K562 (cell line): ENCODE results near the gene LIX1L. TPM values are rescaled to one million over a fixed set of nuclear protein-coding genes. Genes with fewer than 3 reads are reported as not detected.

Source experiments
- ATF6 ChIP-seq: sonication (generic); formaldehyde crosslinking; IDR thresholded peaks from 2 replicates; pipeline ENCODE4 v1.4.0; 2020; ENCODE audit warnings: mild to moderate bottlenecking, missing genetic modification reagents
- BHLHE40 ChIP-seq: IDR thresholded peaks from 2 replicates; pipeline ENCODE4 v1.6.1; 2011; ENCODE audit warnings: low read length, improper control_type of control experiment
- IRF9 ChIP-seq: fragments of 450-650 bp; IDR thresholded peaks from 2 replicates; pipeline ENCODE4 v1.6.1; 2016; ENCODE audit warnings: missing biosample characterization, missing genetic modification characterization
- KLF13 ChIP-seq: fragments of 450-650 bp; IDR thresholded peaks from 2 replicates; pipeline ENCODE4 v1.6.1; 2016; ENCODE audit warnings: missing genetic modification characterization, low read depth, mild to moderate bottlenecking, missing compliant biosample characterization, moderate library complexity, borderline replicate concordance
- POLR3G ChIP-seq: IDR thresholded peaks from 2 replicates; pipeline ENCODE4 v1.6.1; 2011; ENCODE audit not compliant: insufficient read length, insufficient replicate concordance; ENCODE audit errors: extremely low read depth
- PRMT5 ChIP-seq: sonication (generic); formaldehyde crosslinking; IDR thresholded peaks from 2 replicates; pipeline ENCODE4 v1.5.0; 2020; ENCODE audit warnings: missing genetic modification reagents
- SAP30 ChIP-seq: fragments of 200-600 bp; sonication (generic); IDR thresholded peaks from 2 replicates; pipeline ENCODE4 v1.6.1; 2012; ENCODE audit warnings: borderline replicate concordance, low read depth, mild to moderate bottlenecking, moderate library complexity, low read length, control low read depth, inconsistent platforms; ENCODE audit not compliant: insufficient read depth, poor library complexity, severe bottlenecking
- SLC30A9 ChIP-seq: fragments of 250-450 bp; sonication (Bioruptor Pico); IDR thresholded peaks from 2 replicates; pipeline ENCODE4 v1.8.0; 2022; ENCODE audit warnings: mild to moderate bottlenecking, moderate library complexity
- SMARCC2 ChIP-seq: fragments of 450-650 bp; IDR thresholded peaks from 2 replicates; pipeline ENCODE4 v1.6.1; 2017; ENCODE audit warnings: antibody characterized with exemption, moderate library complexity, mild to moderate bottlenecking, low read depth
- THRA ChIP-seq: fragments of 450-650 bp; IDR thresholded peaks from 2 replicates; pipeline ENCODE4 v1.6.1; 2017; ENCODE audit warnings: mild to moderate bottlenecking, moderate library complexity
- USF1 ChIP-seq: sonication (generic); formaldehyde crosslinking; IDR thresholded peaks from 2 replicates; pipeline ENCODE4 v1.9.0; 2022; ENCODE audit warnings: mild to moderate bottlenecking, missing genetic modification reagents
- YBX1 ChIP-seq: fragments of 450-650 bp; IDR thresholded peaks from 2 replicates; pipeline ENCODE4 v1.7.1; 2016; ENCODE audit warnings: mild to moderate bottlenecking
- ZBTB1 ChIP-seq: sonication (generic); formaldehyde crosslinking; IDR thresholded peaks from 2 replicates; pipeline ENCODE4 v1.8.1; 2023; ENCODE audit warnings: missing genetic modification reagents, low read depth, mild to moderate bottlenecking, borderline replicate concordance
- ZBTB26 ChIP-seq: fragments of 450-650 bp; formaldehyde crosslinking; IDR thresholded peaks from 2 replicates; pipeline ENCODE4 v1.4.0; 2022; ENCODE audit warnings: missing genetic modification characterization
- ZNF449 ChIP-seq: fragments of 250-450 bp; sonication (Bioruptor Pico); IDR thresholded peaks from 2 replicates; pipeline ENCODE4 v1.8.0; 2022; ENCODE audit warnings: moderate library complexity, mild to moderate bottlenecking, inconsistent platforms
- ZNF583 ChIP-seq: fragments of 250-450 bp; sonication (Bioruptor Pico); IDR thresholded peaks from 2 replicates; pipeline ENCODE4 v1.4.0; 2020
- ZNF699 ChIP-seq: fragments of 250-450 bp; sonication (Bioruptor Pico); IDR thresholded peaks from 2 replicates; pipeline ENCODE4 v1.8.0; 2021; ENCODE audit warnings: mild to moderate bottlenecking, moderate library complexity; ENCODE audit not compliant: insufficient replicate concordance
- ZSCAN29 ChIP-seq: fragments of 450-650 bp; IDR thresholded peaks from 2 replicates; pipeline ENCODE4 v1.6.1; 2017
- polyA plus RNA-seq, 8 experiments: library from polyadenylated mRNA; depleted of rRNA in 4 of 8; stranded (reverse) in 5 of 8; unstranded in 3 of 8; fragments of >200 nt; fragmentation: Nextera tagmentation in 2 of 8; fragmentation: Illumina TruSeq in 1 of 8; extraction: Ambion mirVana in 2 of 8; extraction: Trizol in 1 of 8; gene quantifications; 2 replicates each; pipeline versions ENCODE4 v1.2.1 to v1.2.3, GENCODE V29; 2011 to 2014; ENCODE audit warnings: inconsistent platforms in 1 of 8, missing spikeins in 1 of 8
- total RNA-seq, 7 experiments: library from RNA; depleted of rRNA in 6 of 7; stranded (reverse); fragments of >200 nt in 6 of 7; fragmentation: Illumina TruSeq in 2 of 7; extraction: Trizol in 2 of 7; gene quantifications; 2 replicates each; pipeline versions ENCODE4 v1.2.1 to v1.2.3, GENCODE V29; 2011 to 2021; ENCODE audit warnings: low replicate concordance in 1 of 7

LIX1L gene
- total and polyA plus RNA-seq, 9 of the 15 experiments (the other 6 are each of a cell fraction or from before 2014, with no cell fraction given): 4.6 to 26.5 (median 12.5) TPM

- TF ChIP-seq ATF6 (CRISPR knock-in tag) (peak; percentile 78; the same call in 1 of the 2 replicates), KLF13 (tag) (no peak), ZBTB26 (CRISPR knock-in tag) (no peak), ZNF699 (no peak), SLC30A9 (CRISPR knock-in tag) (no peak), SMARCC2 (no peak), ZNF449 (CRISPR knock-in tag) (no peak), ZSCAN29 (no peak), USF1 (CRISPR knock-in tag) (no peak), POLR3G (no peak), SAP30 (peak; percentile 47), BHLHE40 (peak; percentile 70), YBX1 (no peak), ZNF583 (CRISPR knock-in tag) (no peak), ZBTB1 (CRISPR knock-in tag) (0 out of 2 replicates have a peak, but pooled peaks have one; percentile 68), IRF9 (tag) (no peak), PRMT5 (CRISPR knock-in tag) (no peak), THRA (no peak)
These were observed 39.4 kb downstream of the LIX1L start, which contains the start of gene PEX11B (continued) for GRCh38 chr1:145918144-145918991.
